GM12878 (cell line): ENCODE data around the gene MAP3K5. TPM values are rescaled to one million over a fixed set of nuclear protein-coding genes. Genes with fewer than 3 reads are reported as not detected.

Experiments
- ATAC-seq: fragments of 200-7000 bp; cut with Tn5 transposase; 3 replicates; pipeline ENCODE4 v1.9.1; 2020; ENCODE audit warnings: mild to moderate bottlenecking, moderate library complexity
- BruUV-seq: library from RNA; stranded (reverse); fragments of 400-500 nt; replicated peaks from 2 replicates; lab custom pipeline; 2021; lab: Mats Ljungman, UMichigan
- CTCF ChIA-PET: fragments of 300-600 bp; sonication (Branson Sonifier 250); formaldehyde crosslinking; extraction: SDS; loops from one replicate; lab custom pipeline; 2021; ENCODE audit warnings: inconsistent platforms; lab: Yijun Ruan, JAX
- POLR2A ChIA-PET: fragments of 350-600 bp; formaldehyde crosslinking; extraction: SDS; loops from one replicate; lab custom pipeline; 2021; ENCODE audit warnings: inconsistent platforms; lab: Charles Lee
- RAD21 ChIA-PET: fragments of 300-600 bp; sonication (Branson Sonifier 250); formaldehyde crosslinking; loops from one replicate; lab custom pipeline; 2023; ENCODE audit warnings: antibody characterized with exemption; ENCODE audit not compliant: unreplicated experiment; lab: Charles Lee
- SMC1A ChIA-PET: fragments of 300-600 bp; sonication (Branson Sonifier 250); formaldehyde crosslinking; loops from one replicate; lab custom pipeline; 2023; ENCODE audit not compliant: unreplicated experiment, uncharacterized antibody; lab: Charles Lee
- DNase-seq: peaks from one replicate; pipeline ENCODE4 v3.0.0-alpha.2; 2011; ENCODE audit warnings: low read depth, low spot score
- FAIRE-seq: peaks from 3 replicates; lab custom pipeline; 2011; peaks lifted over from hg19 to GRCh38; lab: Jason Lieb, UNC
- H2AFZ ChIP-seq: 2 replicates; pipeline ENCODE4 v1.6.0; 2011; ENCODE audit warnings: low read depth, low read length, control low read depth; ENCODE audit not compliant: control insufficient read depth
- H3K27ac ChIP-seq: 2 replicates; pipeline ENCODE4 v1.5.1; 2011; ENCODE audit warnings: control low read depth; ENCODE audit not compliant: control insufficient read depth, insufficient read depth
- H3K27me3 ChIP-seq, 2 experiments: replicated peaks in 1 of 2; 2 replicates each; pipeline versions ENCODE4 v1.6.0 to v1.6.1; 2011; ENCODE audit warnings: low read length in 1 of 2; ENCODE audit not compliant: control insufficient read depth in 2 of 2, insufficient read depth in 2 of 2
- H3K36me3 ChIP-seq, 2 experiments: 2 replicates each; pipeline ENCODE4 v1.5.1; 2011; ENCODE audit warnings: low read length in 1 of 2; ENCODE audit not compliant: control insufficient read depth in 2 of 2, insufficient read depth in 2 of 2
- H3K4me1 ChIP-seq: 2 replicates; pipeline ENCODE4 v1.6.1; 2011; ENCODE audit warnings: mild to moderate bottlenecking, low read length, moderate library complexity, mixed read lengths; ENCODE audit not compliant: control insufficient read depth, insufficient read depth
- H3K4me2 ChIP-seq: 2 replicates; pipeline ENCODE4 v1.6.0; 2011; ENCODE audit warnings: control low read depth; ENCODE audit not compliant: control insufficient read depth, insufficient read depth
- H3K4me3 ChIP-seq: fragments of 200-600 bp; sonication (generic); 2 replicates; pipeline ENCODE4 v1.5.1; 2016
- H3K79me2 ChIP-seq: 2 replicates; pipeline ENCODE4 v1.6.0; 2011; ENCODE audit warnings: low read length; ENCODE audit not compliant: control insufficient read depth, insufficient read depth
- H3K9ac ChIP-seq: 2 replicates; pipeline ENCODE4 v1.8.0; 2011; ENCODE audit warnings: low read length, control low read depth, mixed read lengths; ENCODE audit not compliant: control insufficient read depth, insufficient read depth
- H3K9me3 ChIP-seq: replicated peaks from 3 replicates; pipeline ENCODE4 v1.5.1; 2011; ENCODE audit warnings: mild to moderate bottlenecking, low read length; ENCODE audit not compliant: control insufficient read depth, insufficient read depth
- H4K20me1 ChIP-seq: 2 replicates; pipeline ENCODE4 v1.6.0; 2011; ENCODE audit not compliant: control insufficient read depth, insufficient read depth
- CEBPB ChIP-seq, 2 experiments: fragments of 150-350 bp in 1 of 2; IDR thresholded peaks; 2 replicates each; pipeline ENCODE4 v1.6.1; 2012 to 2014; ENCODE audit warnings: low read depth in 2 of 2, low read length in 2 of 2, borderline replicate concordance in 1 of 2, inconsistent platforms in 1 of 2
- CHD2 ChIP-seq: IDR thresholded peaks from 2 replicates; pipeline ENCODE4 v1.6.1; 2011; ENCODE audit warnings: low read depth, low read length, improper control_type of control experiment, borderline replicate concordance
- EGR1 ChIP-seq, 2 experiments: IDR thresholded peaks; 1 replicate in 1 of 2; 2 replicates in 1 of 2; pipeline ENCODE4 v1.6.1; 2011 to 2012; ENCODE audit warnings: low read depth in 2 of 2, low read length in 2 of 2, borderline replicate concordance in 1 of 2, mild to moderate bottlenecking in 1 of 2, moderate library complexity in 1 of 2
- ESRRA ChIP-seq: IDR thresholded peaks from 2 replicates; pipeline ENCODE4 v1.6.1; 2012; ENCODE audit warnings: mild to moderate bottlenecking, low read length, improper control_type of control experiment
- JUND ChIP-seq: IDR thresholded peaks from 2 replicates; pipeline ENCODE4 v1.6.1; 2012; ENCODE audit warnings: low read depth, mild to moderate bottlenecking, low read length, improper control_type of control experiment, moderate library complexity
- LARP7 ChIP-seq: fragments of 450-650 bp; IDR thresholded peaks from 2 replicates; pipeline ENCODE4 v1.6.1; 2017; ENCODE audit warnings: mild to moderate bottlenecking
- MEF2A ChIP-seq: IDR thresholded peaks from 2 replicates; pipeline ENCODE4 v1.6.1; 2011; ENCODE audit warnings: low read depth, mild to moderate bottlenecking, low read length, moderate library complexity; ENCODE audit not compliant: insufficient read depth
- NR2C1 ChIP-seq: fragments of 450-650 bp; IDR thresholded peaks from 2 replicates; pipeline ENCODE4 v1.6.1; 2017; ENCODE audit warnings: antibody characterized with exemption, mild to moderate bottlenecking, moderate library complexity
- NR2C2 ChIP-seq: IDR thresholded peaks from 2 replicates; pipeline ENCODE4 v1.6.1; 2011; ENCODE audit warnings: borderline replicate concordance, low read depth; ENCODE audit not compliant: control insufficient read depth, insufficient read length
- RAD21 ChIP-seq: IDR thresholded peaks from 2 replicates; pipeline ENCODE4 v1.6.1; 2011; ENCODE audit warnings: mild to moderate bottlenecking, low read depth, low read length, moderate library complexity; ENCODE audit not compliant: insufficient read depth
- RELA ChIP-seq: fragments of 450-650 bp; IDR thresholded peaks from 2 replicates; pipeline ENCODE4 v1.8.0; 2014; ENCODE audit warnings: borderline replicate concordance; ENCODE audit not compliant: partially characterized antibody
- SIX5 ChIP-seq: IDR thresholded peaks from 2 replicates; pipeline ENCODE4 v1.6.1; 2011; ENCODE audit warnings: mild to moderate bottlenecking, low read depth, low read length, moderate library complexity; ENCODE audit not compliant: severe bottlenecking
- SREBF1 ChIP-seq: IDR thresholded peaks from 2 replicates; pipeline ENCODE4 v1.6.1; 2012; ENCODE audit warnings: mild to moderate bottlenecking, low read length
- SUZ12 ChIP-seq: fragments of 200-600 bp; sonication (generic); IDR thresholded peaks from one replicate; pipeline ENCODE4 v1.6.1; 2018; ENCODE audit warnings: antibody characterized with exemption, mild to moderate bottlenecking; ENCODE audit not compliant: unreplicated experiment
- ZBTB40 ChIP-seq: fragments of 450-650 bp; IDR thresholded peaks from 2 replicates; pipeline ENCODE4 v1.6.1; 2016; ENCODE audit warnings: mild to moderate bottlenecking, moderate library complexity, borderline replicate concordance
- WGBS: methylation state at CpG from one replicate; pipeline ENCODE4 v1.1.6; 2016; ENCODE audit warnings: low lambda C conversion rate; ENCODE audit not compliant: insufficient replicate concordance, insufficient coverage; ENCODE audit errors: missing lambda C conversion rate; 5-methylcytosine and 5-hydroxymethylcytosine counted together
- in situ Hi-C: fragments of 300-500 bp; cut with MboI; formaldehyde crosslinking; loops from 9 replicates; pipeline ENCODE4 v1.14.3; 2018; ENCODE audit warnings: mixed read lengths
- intact Hi-C: fragments of 100-400 bp; cut with micrococcal nuclease; formaldehyde crosslinking; loops from one replicate; pipeline ENCODE4 v1.14.2; 2022; ENCODE audit not compliant: unreplicated experiment
- polyA plus RNA-seq, 11 experiments: library from polyadenylated mRNA; depleted of rRNA in 4 of 11; unstranded in 6 of 11; stranded (reverse) in 5 of 11; fragments of >200 nt; fragmentation: Nextera tagmentation in 4 of 11; fragmentation: Illumina TruSeq in 1 of 11; extraction: Ambion mirVana in 4 of 11; extraction: Trizol in 1 of 11; gene quantifications; 1 replicate in 1 of 11; 2 replicates in 10 of 11; pipeline versions ENCODE4 v1.2.1 to v1.2.3, GENCODE V29; 2011 to 2016; ENCODE audit warnings: inconsistent platforms in 2 of 11, missing spikeins in 2 of 11, low read depth in 1 of 11
- total RNA-seq, 4 experiments: library from RNA; depleted of rRNA in 3 of 4; stranded (reverse); fragments of >200 nt in 3 of 4; fragmentation: Illumina TruSeq in 1 of 4; extraction: Trizol in 1 of 4; gene quantifications; 2 replicates each; pipeline versions ENCODE4 v1.2.1 to v1.2.3, GENCODE V29; 2013 to 2021

MAP3K5 gene
- total and polyA plus RNA-seq, 10 of the 15 experiments (the other 5 are each of a cell fraction or from before 2014, with no cell fraction given), result 5.4 to 34.3 (median 26.4) TPM

GRCh38 chr6:136521911-136522310 lies 270.4 kb downstream of the MAP3K5 start:
- Histone ChIP-seq H3K27me3 (peaks cover 0 to 3% of the 10 kb centered on the region in 2 experiments; a peak in 1 of 4 replicates), H4K20me1 (no peaks in the 10 kb centered on the region), H3K27ac (no peak overlapping the region), H2AFZ (no peak overlapping the region), H3K4me1 (no peaks in the 10 kb centered on the region), H3K79me2 (no peaks in the 10 kb centered on the region), H3K9ac (no peak overlapping the region), H3K36me3 (no peaks in the 10 kb centered on the region), H3K4me3 (no peak overlapping the region), H3K4me2 (no peak overlapping the region), H3K9me3 (no peaks in the 10 kb centered on the region)
- ChIA-PET POLR2A (no interaction called here), SMC1A (no interaction called here), RAD21 (no interaction called here), CTCF (no interaction called here)
- ATAC-seq (no peak), FAIRE-seq (no peak), DNase-seq (no peak)
- in situ Hi-C loops, result no loop called here
- no TSS peak for BruUV-seq
- intact Hi-C loops, result no loop called here
- TF ChIP-seq RELA, result no peak
- WGBS, result 45% methylated on average over 4 of the region's 4 CpGs

GRCh38 chr6:136521427-136521826 lies 270.9 kb downstream of the MAP3K5 start:
- 43% methylated on average over 2 of the region's 2 CpGs for whole genome bisulfite sequencing
- DNase-seq (no peak), FAIRE-seq (no peak), ATAC-seq (no peak)
- CTCF ChIA-PET, result no interaction called here
- no TSS peak for BruUV-seq
- H3K36me3 ChIP-seq, result no peaks in the 10 kb centered on the region
- intact Hi-C loops (no loop called here), in situ Hi-C loops (no loop called here)
- SMC1A ChIA-PET, result interaction anchor here (0.6 kb wide), 1 partner anchor 163 kb away, joined by 3 read pairs; no protein-coding TSS in a partner anchor
- H2AFZ ChIP-seq, result no peak overlapping the region
- POLR2A ChIA-PET, result no interaction called here
- H3K4me3 ChIP-seq, result no peak overlapping the region
- no peak overlapping the region for H3K4me2 ChIP-seq
- no peaks in the 10 kb centered on the region for H3K9me3 ChIP-seq
- no peak overlapping the region for H3K9ac ChIP-seq
- H3K27ac ChIP-seq, result no peak overlapping the region
- RAD21 ChIA-PET, result no interaction called here
- no peaks in the 10 kb centered on the region for H4K20me1 ChIP-seq
- no peaks in the 10 kb centered on the region for H3K4me1 ChIP-seq
- TF ChIP-seq JUND (no peak), NR2C1 (no peak), SUZ12 (no peak), ZBTB40 (no peak), CHD2 (no peak), MEF2A (no peak), RAD21 (no peak), CEBPB (IDR thresholded peaks at IDR 0.05; ENCODE audit: borderline replicate concordance in 1 of 2, low read depth in 2 of 2, low read length in 2 of 2) (no peak), EGR1 (IDR thresholded peaks at IDR 0.05; ENCODE audit: borderline replicate concordance in 1 of 2, low read depth in 2 of 2, low read length in 2 of 2) (no peak), SIX5 (no peak), LARP7 (no peak), NR2C2 (no peak), SREBF1 (no peak), ESRRA (no peak)
- TF ChIP-seq, all 136 proteins: peak for 0
- peaks cover under 1 to 3% of the 10 kb centered on the region in 2 experiments; a peak in 1 of 4 replicates for H3K27me3 ChIP-seq
- no peaks in the 10 kb centered on the region for H3K79me2 ChIP-seq
